Mesenchymal stem cell (in vitro differentiated cells and primary cell): Measurements from ENCODE around the gene PLXNA1.

Experiments used
- DNase-seq: peaks from one replicate; pipeline ENCODE4 v3.0.0-alpha.2; 2013
- H2AFZ ChIP-seq: one replicate; pipeline ENCODE4 v1.6.1; 2013; ENCODE audit warnings: low read depth, mild to moderate bottlenecking, control low read depth, inconsistent platforms, low read length, moderate library complexity
- H2AK5ac ChIP-seq: 2 replicates; pipeline ENCODE4 v1.6.1; 2013; ENCODE audit warnings: low read length, moderate library complexity, mild to moderate bottlenecking, inconsistent platforms; ENCODE audit not compliant: severe bottlenecking
- H2BK120ac ChIP-seq: one replicate; pipeline ENCODE4 v1.6.1; 2013; ENCODE audit warnings: low read depth, mild to moderate bottlenecking, inconsistent platforms, low read length, moderate library complexity
- H2BK12ac ChIP-seq, 2 experiments: one replicate each; pipeline ENCODE4 v1.6.1; 2013; ENCODE audit warnings: inconsistent platforms in 2 of 2, low read length in 2 of 2, mild to moderate bottlenecking in 2 of 2, moderate library complexity in 2 of 2, control low read depth in 1 of 2
- H2BK15ac ChIP-seq: one replicate; pipeline ENCODE4 v1.6.1; 2013; ENCODE audit warnings: mild to moderate bottlenecking, low read depth, inconsistent platforms; ENCODE audit not compliant: poor library complexity, severe bottlenecking
- H2BK5ac ChIP-seq: 2 replicates; pipeline ENCODE4 v1.6.1; 2013; ENCODE audit warnings: low read depth, mild to moderate bottlenecking, low read length, control low read depth, inconsistent platforms; ENCODE audit not compliant: poor library complexity, severe bottlenecking
- H3K14ac ChIP-seq, 2 experiments: one replicate each; pipeline ENCODE4 v1.6.1; 2013; ENCODE audit warnings: inconsistent platforms in 2 of 2, low read length in 2 of 2, control low read depth in 1 of 2, mild to moderate bottlenecking in 1 of 2, moderate library complexity in 1 of 2
- H3K18ac ChIP-seq, 2 experiments: one replicate each; pipeline ENCODE4 v1.6.1; 2013; ENCODE audit warnings: inconsistent platforms in 2 of 2, low read length in 2 of 2, control low read depth in 1 of 2, low read depth in 1 of 2, mild to moderate bottlenecking in 1 of 2
- H3K23ac ChIP-seq, 2 experiments: one replicate each; pipeline ENCODE4 v1.6.1; 2013; ENCODE audit warnings: inconsistent platforms in 2 of 2, low read length in 2 of 2, mild to moderate bottlenecking in 2 of 2, moderate library complexity in 2 of 2, control low read depth in 1 of 2
- H3K27ac ChIP-seq: 2 replicates; pipeline ENCODE4 v1.5.1; 2013; ENCODE audit warnings: mild to moderate bottlenecking, moderate library complexity, low read length, control low read depth, inconsistent platforms; ENCODE audit not compliant: poor library complexity, severe bottlenecking
- H3K27me3 ChIP-seq, 2 experiments: 2 replicates each; pipeline versions ENCODE4 v1.6.1 to v1.7.0; 2013; ENCODE audit warnings: low read length in 2 of 2, mild to moderate bottlenecking in 2 of 2, moderate library complexity in 2 of 2, control low read depth in 1 of 2, inconsistent platforms in 1 of 2; ENCODE audit not compliant: control insufficient read depth in 1 of 2, insufficient read depth in 1 of 2
- H3K36me3 ChIP-seq, 2 experiments: 2 replicates each; pipeline versions ENCODE4 v1.6.1 to v1.7.0; 2013; ENCODE audit warnings: low read length in 2 of 2, control low read depth in 1 of 2, inconsistent platforms in 1 of 2, low read depth in 1 of 2, mild to moderate bottlenecking in 1 of 2; ENCODE audit not compliant: insufficient read depth in 2 of 2, control insufficient read depth in 1 of 2
- H3K4ac ChIP-seq, 2 experiments: one replicate each; pipeline ENCODE4 v1.6.1; 2013; ENCODE audit warnings: inconsistent platforms in 2 of 2, low read length in 2 of 2, mild to moderate bottlenecking in 2 of 2, moderate library complexity in 2 of 2, control low read depth in 1 of 2, low read depth in 1 of 2
- H3K4me1 ChIP-seq: 2 replicates; pipeline ENCODE4 v1.6.1; 2013; ENCODE audit warnings: low read depth, low read length, control low read depth; ENCODE audit not compliant: control insufficient read depth, insufficient read depth
- H3K4me2 ChIP-seq: 2 replicates; pipeline ENCODE4 v1.6.1; 2013; ENCODE audit warnings: low read length, mild to moderate bottlenecking, inconsistent platforms; ENCODE audit not compliant: poor library complexity, severe bottlenecking
- H3K4me3 ChIP-seq, 2 experiments: 2 replicates each; pipeline versions ENCODE4 v1.5.1 to v1.7.0; 2013; ENCODE audit warnings: low read length in 2 of 2, mild to moderate bottlenecking in 2 of 2, control low read depth in 1 of 2, low read depth in 1 of 2; ENCODE audit not compliant: insufficient read depth in 1 of 2
- H3K79me1 ChIP-seq: replicated peaks from 2 replicates; pipeline ENCODE4 v1.6.1; 2013; ENCODE audit warnings: mild to moderate bottlenecking, control low read depth, low read length, inconsistent platforms; ENCODE audit not compliant: poor library complexity, severe bottlenecking
- H3K9ac ChIP-seq: 2 replicates; pipeline ENCODE4 v1.7.0; 2013; ENCODE audit warnings: mild to moderate bottlenecking, low read length, moderate library complexity
- H3K9me3 ChIP-seq: 2 replicates; pipeline ENCODE4 v1.7.0; 2013; ENCODE audit warnings: mild to moderate bottlenecking, low read length; ENCODE audit not compliant: control insufficient read depth
- H4K8ac ChIP-seq: one replicate; pipeline ENCODE4 v1.6.1; 2013; ENCODE audit warnings: inconsistent platforms, mild to moderate bottlenecking, low read length, moderate library complexity
- H4K91ac ChIP-seq: one replicate; pipeline ENCODE4 v1.6.1; 2013; ENCODE audit warnings: mild to moderate bottlenecking, low read length, inconsistent platforms
- WGBS: methylation state at CpG from one replicate; pipeline ENCODE4 v1.1.7; 2013; ENCODE audit warnings: mixed read lengths; 5-methylcytosine and 5-hydroxymethylcytosine counted together

PLXNA1 gene

GRCh38 chr3:126944089-126944965 is 38.6 kb upstream of the PLXNA1 start:
- Histone ChIP-seq H3K79me1 (no peaks in the 10 kb centered on the region), H2BK12ac (peak overlapping the region in 1 of 2 experiments; percentile 10), H3K4me3 (no peak overlapping the region), H3K4ac (peak overlapping the region in 1 of 2 experiments; percentile 61), H2BK15ac (no peak overlapping the region), H4K8ac (peak overlapping the region; percentile 38), H3K23ac (peak overlapping the region in 1 of 2 experiments; percentile 74), H3K4me2 (no peak overlapping the region), H3K14ac (peak overlapping the region in 1 of 2 experiments; percentile 68), H2AFZ (no peak overlapping the region), H2BK5ac (no peak overlapping the region), H3K27me3 (no peaks in the 10 kb centered on the region), H3K18ac (peak overlapping the region in 1 of 2 experiments; percentile 11), H2BK120ac (no peak overlapping the region), H4K91ac (peak overlapping the region; percentile 79), H3K27ac (no peak overlapping the region), H3K4me1 (peaks cover 6% of the 10 kb centered on the region), H3K9me3 (no peaks in the 10 kb centered on the region), H2AK5ac (peak overlapping the region; percentile 41), H3K9ac (no peak overlapping the region), H3K36me3 (peaks cover 0 to 14% of the 10 kb centered on the region in 2 experiments)
- no peak for DNase-seq
- 94% methylated on average over 11 of the region's 12 CpGs for WGBS

DNA sequence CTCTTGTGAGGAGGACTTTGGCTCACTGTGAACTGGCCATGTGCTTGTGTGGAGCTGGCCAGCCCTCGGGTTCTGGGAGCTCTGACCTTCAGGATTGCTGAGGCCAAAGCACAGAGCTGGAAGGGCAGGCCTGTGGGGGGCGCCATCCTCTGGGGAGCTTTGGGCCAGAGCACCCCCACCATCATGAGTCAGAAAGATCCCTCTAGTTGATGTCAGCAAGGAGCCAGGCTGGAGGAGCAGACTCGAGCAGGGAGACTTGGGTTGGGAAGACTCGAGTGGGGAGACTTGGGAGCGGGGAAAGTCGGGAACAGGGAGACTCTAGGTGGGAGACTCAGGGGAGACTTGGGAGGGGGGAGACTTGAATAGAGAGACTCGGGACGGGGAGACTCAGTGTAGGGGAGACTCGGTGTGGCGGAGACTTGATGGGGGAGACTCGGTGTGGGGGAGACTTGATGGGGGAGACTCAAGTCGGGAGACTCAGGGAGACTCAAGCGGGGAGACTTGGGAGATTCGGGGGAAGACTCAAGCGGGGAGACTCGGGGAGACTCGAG is 37.7 kb upstream of the PLXNA1 start:
- H3K27ac ChIP-seq, result no peak overlapping the region
- no peaks in the 10 kb centered on the region for H3K27me3 ChIP-seq
- no peaks in the 10 kb centered on the region for H3K9me3 ChIP-seq
- no peak overlapping the region for H3K23ac ChIP-seq
- no peak overlapping the region for H2AFZ ChIP-seq
- no peak overlapping the region for H4K91ac ChIP-seq
- no peak overlapping the region for H2BK120ac ChIP-seq
- no peak overlapping the region for H4K8ac ChIP-seq
- H3K4me2 ChIP-seq, result no peak overlapping the region
- H3K79me1 ChIP-seq, result no peaks in the 10 kb centered on the region
- H2BK15ac ChIP-seq, result no peak overlapping the region
- no peak overlapping the region for H3K18ac ChIP-seq
- peaks cover 0 to 17% of the 10 kb centered on the region in 2 experiments for H3K36me3 ChIP-seq
- H3K9ac ChIP-seq, result no peak overlapping the region
- no peak overlapping the region for H2AK5ac ChIP-seq
- WGBS, result 91% methylated on average over 17 of the region's 17 CpGs
- H2BK5ac ChIP-seq, result no peak overlapping the region
- peaks cover 6% of the 10 kb centered on the region for H3K4me1 ChIP-seq
- DNase-seq, result no peak
- no peak overlapping the region for H3K14ac ChIP-seq
- H2BK12ac ChIP-seq, result no peak overlapping the region
- no peak overlapping the region for H3K4me3 ChIP-seq
- no peak overlapping the region for H3K4ac ChIP-seq

GRCh38 chr3:126945891-126946290 is 37.0 kb upstream of the PLXNA1 start:
- Histone ChIP-seq H4K8ac (no peak overlapping the region), H3K27me3 (no peaks in the 10 kb centered on the region), H2BK5ac (no peak overlapping the region), H3K36me3 (peaks cover 0 to 17% of the 10 kb centered on the region in 2 experiments), H3K9me3 (no peaks in the 10 kb centered on the region), H3K27ac (no peak overlapping the region), H3K23ac (no peak overlapping the region), H4K91ac (no peak overlapping the region), H2BK120ac (no peak overlapping the region), H3K4me3 (no peak overlapping the region), H3K14ac (no peak overlapping the region), H3K4me1 (peaks cover 6% of the 10 kb centered on the region), H3K18ac (no peak overlapping the region), H2AK5ac (no peak overlapping the region), H3K4ac (no peak overlapping the region), H3K9ac (no peak overlapping the region), H2BK15ac (no peak overlapping the region), H3K4me2 (no peak overlapping the region), H2BK12ac (no peak overlapping the region), H3K79me1 (no peaks in the 10 kb centered on the region), H2AFZ (no peak overlapping the region)
- no peak for DNase-seq
- WGBS, result 92% methylated on average over 5 of the region's 9 CpGs

DNA sequence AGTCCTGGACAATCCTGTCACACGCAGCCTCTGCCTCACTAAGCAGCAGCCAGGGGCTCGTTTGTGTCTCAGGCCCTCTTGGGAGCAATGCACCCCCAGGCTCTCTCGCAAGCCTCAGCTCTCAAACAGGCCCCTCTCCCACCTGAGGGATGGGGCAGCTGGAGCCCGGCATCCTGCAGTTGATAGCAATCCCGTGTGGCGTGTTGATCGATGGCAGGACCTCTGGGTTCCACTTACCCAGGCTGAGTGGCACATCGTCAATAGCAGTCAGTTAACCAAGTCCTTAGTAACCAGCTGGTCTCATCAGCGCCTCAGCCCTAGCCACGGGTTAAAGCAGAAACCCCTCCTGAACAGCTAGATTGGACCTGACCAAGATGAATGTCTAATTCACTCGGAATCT is 36.5 kb upstream of the PLXNA1 start:
- H3K79me1 ChIP-seq, result no peaks in the 10 kb centered on the region
- no peak overlapping the region for H4K91ac ChIP-seq
- no peak overlapping the region for H4K8ac ChIP-seq
- H3K27ac ChIP-seq, result no peak overlapping the region
- no peak overlapping the region for H3K18ac ChIP-seq
- no peak for DNase-seq
- no peaks in the 10 kb centered on the region for H3K9me3 ChIP-seq
- H2BK120ac ChIP-seq, result no peak overlapping the region
- H3K9ac ChIP-seq, result no peak overlapping the region
- H3K14ac ChIP-seq, result no peak overlapping the region
- H2AK5ac ChIP-seq, result no peak overlapping the region
- H3K27me3 ChIP-seq, result no peaks in the 10 kb centered on the region
- H3K4me3 ChIP-seq, result no peak overlapping the region
- no peak overlapping the region for H3K23ac ChIP-seq
- 95% methylated on average over 10 of the region's 11 CpGs for WGBS
- no peak overlapping the region for H2BK12ac ChIP-seq
- H2BK15ac ChIP-seq, result no peak overlapping the region
- no peak overlapping the region for H3K4me2 ChIP-seq
- H2BK5ac ChIP-seq, result no peak overlapping the region
- peaks cover 6% of the 10 kb centered on the region for H3K4me1 ChIP-seq
- H3K4ac ChIP-seq, result no peak overlapping the region
- no peak overlapping the region for H2AFZ ChIP-seq
- H3K36me3 ChIP-seq, result peaks cover 0 to 17% of the 10 kb centered on the region in 2 experiments
